Measurements from ENCODE around the gene LEKR1. TPM values are rescaled to one million over a fixed set of nuclear protein-coding genes. Genes with fewer than 3 reads are reported as not detected.

Gene LEKR1
- total and polyA plus RNA-seq, 11 donors = 0.22 to 1.8 (median 0.89) TPM; not detected in 1

DNA sequence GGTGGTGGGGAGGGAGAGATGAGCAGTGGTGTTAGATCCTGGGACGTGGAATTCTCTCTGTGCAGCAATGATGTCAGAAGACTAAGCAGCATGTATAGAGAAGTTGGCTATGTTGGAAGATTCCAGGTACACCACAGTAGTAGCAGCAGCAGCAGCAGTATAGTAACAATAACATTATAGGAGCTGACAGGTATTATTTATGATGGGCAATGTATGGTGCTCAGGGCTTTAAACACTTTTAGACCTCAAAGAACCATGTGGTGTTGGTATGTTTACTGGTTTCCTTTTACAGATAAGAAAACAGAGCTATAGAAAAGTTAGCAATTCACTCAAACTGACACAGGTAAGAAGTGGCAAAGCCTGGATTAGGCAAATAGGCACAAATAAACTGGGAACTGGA lies 229.9 kb downstream of the LEKR1 start:
- H3K9me3 ChIP-seq = no peaks in the 10 kb centered on the region
- DNase-seq = no peak
- TF ChIP-seq, protein P1, sequence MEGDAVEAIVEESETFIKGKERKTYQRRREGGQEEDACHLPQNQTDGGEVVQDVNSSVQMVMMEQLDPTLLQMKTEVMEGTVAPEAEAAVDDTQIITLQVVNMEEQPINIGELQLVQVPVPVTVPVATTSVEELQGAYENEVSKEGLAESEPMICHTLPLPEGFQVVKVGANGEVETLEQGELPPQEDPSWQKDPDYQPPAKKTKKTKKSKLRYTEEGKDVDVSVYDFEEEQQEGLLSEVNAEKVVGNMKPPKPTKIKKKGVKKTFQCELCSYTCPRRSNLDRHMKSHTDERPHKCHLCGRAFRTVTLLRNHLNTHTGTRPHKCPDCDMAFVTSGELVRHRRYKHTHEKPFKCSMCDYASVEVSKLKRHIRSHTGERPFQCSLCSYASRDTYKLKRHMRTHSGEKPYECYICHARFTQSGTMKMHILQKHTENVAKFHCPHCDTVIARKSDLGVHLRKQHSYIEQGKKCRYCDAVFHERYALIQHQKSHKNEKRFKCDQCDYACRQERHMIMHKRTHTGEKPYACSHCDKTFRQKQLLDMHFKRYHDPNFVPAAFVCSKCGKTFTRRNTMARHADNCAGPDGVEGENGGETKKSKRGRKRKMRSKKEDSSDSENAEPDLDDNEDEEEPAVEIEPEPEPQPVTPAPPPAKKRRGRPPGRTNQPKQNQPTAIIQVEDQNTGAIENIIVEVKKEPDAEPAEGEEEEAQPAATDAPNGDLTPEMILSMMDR (IDR thresholded peaks at IDR 0.05) = no peak
- no peak for TF ChIP-seq POLR2A (IDR thresholded peaks at IDR 0.05)
- WGBS, 4 donors = 85 to 94% (median 90%) methylated on average over 1 of the region's 1 CpG
- intact Hi-C loops (cut with DNase I) = no loop called here
- H3K36me3 ChIP-seq = no peaks in the 10 kb centered on the region
- H3K27me3 ChIP-seq = peaks cover 0 to 3% (median 0%) of the 10 kb centered on the region in 9 donors
- no peak overlapping the region for H3K27ac ChIP-seq
- H3K4me3 ChIP-seq = no peak overlapping the region
- ATAC-seq = no peak
- H3K4me1 ChIP-seq = no peaks in the 10 kb centered on the region

DNA sequence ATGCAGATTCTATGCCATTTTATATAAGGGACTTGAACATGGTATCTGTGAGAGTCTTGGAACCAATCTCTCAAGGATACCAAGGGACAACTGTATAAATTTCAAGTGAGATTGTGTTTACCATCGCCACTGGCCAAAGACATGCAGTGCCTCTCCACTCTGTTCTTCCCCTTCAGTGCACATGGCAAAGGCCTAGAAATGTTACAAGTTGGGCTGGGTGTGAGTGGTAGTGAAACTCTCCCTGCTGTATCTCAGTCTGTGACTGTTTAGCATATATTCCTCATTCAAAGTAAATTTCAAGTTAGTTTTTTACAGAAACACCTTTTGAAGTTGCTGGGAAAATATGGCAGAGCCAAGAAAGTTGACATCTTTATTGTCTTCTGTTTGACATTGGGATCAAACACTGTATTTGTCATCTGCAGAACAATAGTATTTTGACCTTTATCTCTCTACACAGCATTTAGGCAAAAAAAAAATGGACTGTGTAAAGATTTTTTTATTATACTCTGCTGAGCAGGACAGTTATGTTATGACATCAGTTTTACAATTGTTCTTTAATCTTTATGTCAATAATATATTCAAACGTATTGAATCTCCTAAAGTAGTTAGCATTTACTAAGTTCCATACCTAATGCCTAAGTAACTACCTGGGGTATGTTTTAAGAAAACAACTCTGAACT lies 232.4 kb downstream of the LEKR1 start:
- Histone ChIP-seq H3K9me3 (peaks cover 0 to 3% (median 0%) of the 10 kb centered on the region in 12 donors), H3K4me3 (no peak overlapping the region), H3K36me3 (no peaks in the 10 kb centered on the region), H3K27ac (no peak overlapping the region), H3K27me3 (no peaks in the 10 kb centered on the region), H3K4me1 (no peaks in the 10 kb centered on the region)
- TF ChIP-seq POLR2A (IDR thresholded peaks at IDR 0.05) = no peak
- TF ChIP-seq, protein P1 (IDR thresholded peaks at IDR 0.05) = no peak
- intact Hi-C loops (cut with DNase I) = no loop called here
- DNase-seq (no peak), ATAC-seq (no peak)
- WGBS, 4 donors = 76 to 89% (median 82%) methylated on average over 2 of the region's 2 CpGs

DNA sequence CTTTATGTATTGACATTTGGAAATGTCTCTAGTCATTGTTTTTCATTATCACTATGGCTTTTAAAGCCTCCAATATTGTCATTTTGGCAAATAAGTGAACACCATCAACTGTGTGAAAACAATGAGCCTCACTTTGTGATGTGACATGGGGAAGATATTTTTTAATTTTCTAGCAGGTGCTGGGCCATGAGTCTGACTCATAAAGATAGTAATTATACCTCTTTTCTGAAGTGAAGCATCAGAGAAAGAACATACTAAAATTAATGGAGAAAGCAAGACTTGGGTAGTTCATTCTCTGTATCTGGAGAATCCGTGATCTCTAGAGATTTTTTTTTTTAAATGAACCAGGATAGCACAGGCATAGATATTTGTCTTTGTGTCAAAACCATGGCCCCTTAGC lies 233.0 kb downstream of the LEKR1 start:
- no peak for ATAC-seq
- H3K4me1 ChIP-seq = peaks cover 0 to 5% (median 0%) of the 10 kb centered on the region in 12 donors
- no peaks in the 10 kb centered on the region for H3K36me3 ChIP-seq
- H3K4me3 ChIP-seq = no peak overlapping the region
- intact Hi-C loops (cut with DNase I) = no loop called here
- TF ChIP-seq, protein P1 (IDR thresholded peaks at IDR 0.05) = no peak
- TF ChIP-seq POLR2A (IDR thresholded peaks at IDR 0.05) = no peak
- peaks cover 0 to 3% (median 0%) of the 10 kb centered on the region in 12 donors for H3K9me3 ChIP-seq
- no peak overlapping the region for H3K27ac ChIP-seq
- no peaks in the 10 kb centered on the region for H3K27me3 ChIP-seq
- WGBS, 4 donors = 85 to 97% (median 89%) methylated on average over 1 of the region's 1 CpG
- DNase-seq = no peak

DNA sequence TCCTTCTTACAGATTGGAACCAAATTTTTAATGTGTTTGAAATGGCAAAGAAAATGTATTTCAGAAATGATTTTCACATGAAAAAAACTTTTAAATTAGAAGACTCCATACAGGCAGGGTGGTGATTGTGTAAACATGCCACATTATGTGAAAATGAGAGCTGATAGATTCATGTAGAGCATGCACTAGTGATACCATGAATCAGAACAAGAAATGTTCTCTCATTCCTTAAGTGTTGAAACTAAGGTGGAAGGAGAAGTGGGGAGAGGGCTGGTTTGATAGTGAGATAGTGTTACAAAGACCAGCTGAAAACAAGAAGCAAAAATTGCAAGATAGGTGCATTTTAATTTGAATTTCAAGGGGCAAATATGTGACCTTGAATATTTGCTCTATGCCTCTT lies 233.5 kb downstream of the LEKR1 start:
- intact Hi-C loops (cut with DNase I) = no loop called here
- Histone ChIP-seq H3K27ac (no peak overlapping the region), H3K4me1 (peaks cover 0 to 5% (median 0%) of the 10 kb centered on the region in 12 donors), H3K4me3 (no peak overlapping the region), H3K36me3 (no peaks in the 10 kb centered on the region), H3K27me3 (no peaks in the 10 kb centered on the region), H3K9me3 (peaks cover 0 to 3% (median 0%) of the 10 kb centered on the region in 12 donors)
- DNase-seq (no peak), ATAC-seq (no peak)
- no peak for TF ChIP-seq POLR2A (IDR thresholded peaks at IDR 0.05)
- TF ChIP-seq, protein P1 (IDR thresholded peaks at IDR 0.05) = no peak
